ENCODE data around the gene POGZ. TPM values are rescaled to one million over a fixed set of nuclear protein-coding genes. Genes with fewer than 3 reads are reported as not detected.
A peak's percentile ranks its signal among the peaks of the same experiment; 100 is the strongest.
"Not testable (repeated sequence)": the region's sequence is repeated elsewhere in the genome, so short reads cannot be mapped to it uniquely, and the experiment has no call there.

POGZ gene
- total RNA-seq, 6 experiments from 2014 or later, result 13.5 to 44.9 (median 29.9) TPM

DNA sequence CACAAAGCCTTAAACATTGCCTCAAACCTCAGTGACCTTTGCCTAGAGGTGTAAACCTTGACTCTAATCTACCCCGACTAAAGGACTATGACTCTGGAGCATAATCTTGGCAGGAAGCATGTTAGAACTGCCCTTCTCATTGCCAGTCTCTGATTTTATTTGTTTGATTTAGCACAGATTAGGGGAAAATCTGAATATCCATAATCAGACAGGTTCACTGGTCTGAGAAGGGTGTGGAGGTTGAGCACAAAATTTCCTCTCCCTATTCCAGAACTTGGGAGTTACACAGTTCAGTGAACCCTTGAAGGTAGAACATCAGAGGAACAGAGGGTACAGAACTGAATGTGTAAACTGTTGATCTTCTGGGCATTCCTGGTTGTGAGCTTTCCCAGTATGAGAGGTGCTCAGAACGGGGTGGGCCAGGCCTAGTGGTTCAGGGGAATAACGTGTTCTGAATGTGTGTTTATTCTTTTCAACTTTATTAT is 68.2 kb downstream of the POGZ start:
- 32% methylated on average over 3 of the region's 3 CpGs for WGBS (ENCODE audit: insufficient coverage, low coverage, low lambda C conversion rate, missing lambda C conversion rate)
- H3K36me3 ChIP-seq, result no peaks in the 10 kb centered on the region
- DNase-seq (no peak), ATAC-seq (peak; percentile 78 to 95 (median 88))
- H3K27me3 ChIP-seq, result no peaks in the 10 kb centered on the region
- peaks cover 0 to 15% (median 0%) of the 10 kb centered on the region in 4 donors for H3K4me1 ChIP-seq
- H3K9me3 ChIP-seq, result no peaks in the 10 kb centered on the region
- TF ChIP-seq POLR2A (IDR thresholded peaks at IDR 0.05), result no peak
- TF ChIP-seq, protein P1, sequence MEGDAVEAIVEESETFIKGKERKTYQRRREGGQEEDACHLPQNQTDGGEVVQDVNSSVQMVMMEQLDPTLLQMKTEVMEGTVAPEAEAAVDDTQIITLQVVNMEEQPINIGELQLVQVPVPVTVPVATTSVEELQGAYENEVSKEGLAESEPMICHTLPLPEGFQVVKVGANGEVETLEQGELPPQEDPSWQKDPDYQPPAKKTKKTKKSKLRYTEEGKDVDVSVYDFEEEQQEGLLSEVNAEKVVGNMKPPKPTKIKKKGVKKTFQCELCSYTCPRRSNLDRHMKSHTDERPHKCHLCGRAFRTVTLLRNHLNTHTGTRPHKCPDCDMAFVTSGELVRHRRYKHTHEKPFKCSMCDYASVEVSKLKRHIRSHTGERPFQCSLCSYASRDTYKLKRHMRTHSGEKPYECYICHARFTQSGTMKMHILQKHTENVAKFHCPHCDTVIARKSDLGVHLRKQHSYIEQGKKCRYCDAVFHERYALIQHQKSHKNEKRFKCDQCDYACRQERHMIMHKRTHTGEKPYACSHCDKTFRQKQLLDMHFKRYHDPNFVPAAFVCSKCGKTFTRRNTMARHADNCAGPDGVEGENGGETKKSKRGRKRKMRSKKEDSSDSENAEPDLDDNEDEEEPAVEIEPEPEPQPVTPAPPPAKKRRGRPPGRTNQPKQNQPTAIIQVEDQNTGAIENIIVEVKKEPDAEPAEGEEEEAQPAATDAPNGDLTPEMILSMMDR (IDR thresholded peaks at IDR 0.05), result no peak
- no peak overlapping the region for H3K4me3 ChIP-seq
- H3K27ac ChIP-seq, result peak overlapping the region in 2 of 3 donors; percentile 30 to 45
- intact Hi-C loops (cut with DNase I), result no loop called here

DNA sequence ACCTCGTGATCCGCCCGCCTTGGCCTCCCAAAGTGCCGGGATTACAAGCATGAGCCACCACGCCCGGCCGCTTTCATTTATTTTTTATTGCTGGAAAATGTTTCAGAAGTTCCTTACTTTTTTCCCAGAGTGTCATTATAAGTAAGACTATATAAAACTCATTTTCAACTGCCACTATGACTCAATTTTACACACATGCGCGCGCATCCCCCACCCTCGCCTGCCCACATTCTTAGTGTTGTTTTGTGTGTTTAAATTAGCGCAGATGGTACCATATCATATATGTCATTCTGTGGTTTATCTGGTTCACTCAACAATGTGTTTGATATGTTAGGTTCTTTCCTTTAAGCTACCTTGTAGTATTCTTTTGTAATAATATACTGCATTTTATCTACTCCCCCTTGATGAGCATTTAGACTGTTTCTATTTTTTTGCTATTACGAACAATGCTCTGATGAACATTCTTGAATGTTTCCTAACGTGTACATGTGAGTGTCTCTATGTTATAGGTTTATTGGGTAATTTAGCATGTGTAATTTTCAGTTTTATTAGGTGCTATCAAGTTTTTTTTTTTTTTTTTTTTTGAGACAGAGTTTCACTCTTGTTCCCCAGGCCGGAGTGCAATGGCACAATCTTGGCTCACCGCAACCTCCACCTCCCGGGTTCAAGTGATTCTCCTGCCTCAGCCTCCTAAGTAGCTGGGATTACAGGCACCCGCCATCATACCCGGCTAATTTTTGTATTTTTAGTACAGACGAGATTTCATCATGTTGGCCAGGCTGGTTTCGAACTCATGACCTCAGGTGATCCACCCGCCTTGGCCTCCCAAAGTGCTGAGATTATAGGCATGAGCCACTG is 68.8 kb downstream of the POGZ start:
- ATAC-seq, H3K36me3 ChIP-seq: not testable (repeated sequence)
- WGBS (ENCODE audit: insufficient coverage, low coverage, low lambda C conversion rate, missing lambda C conversion rate), result 76% methylated on average over 15 of the region's 22 CpGs

DNA sequence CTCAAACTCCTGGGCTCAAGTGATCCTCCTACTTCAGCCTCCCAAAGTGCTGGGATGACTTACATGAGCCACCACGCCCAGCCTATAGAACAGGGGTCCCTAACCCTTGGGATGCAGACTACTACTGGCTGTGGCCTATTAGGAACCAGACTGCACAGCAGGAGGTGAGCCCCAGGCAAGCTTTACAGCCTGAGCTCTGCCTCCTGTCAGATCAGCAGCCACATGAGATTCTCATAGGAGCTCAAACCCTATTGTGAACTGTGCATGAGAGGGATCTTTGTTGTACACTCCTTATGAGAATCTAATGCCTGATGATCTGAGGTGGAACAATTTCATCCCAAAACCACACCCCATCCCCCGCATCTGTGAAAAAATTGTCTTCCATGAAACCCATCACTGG is 73.3 kb downstream of the POGZ start:
- Histone ChIP-seq H3K4me3 (no peak overlapping the region), H3K27me3 (no peaks in the 10 kb centered on the region), H3K27ac (no peak overlapping the region), H3K36me3 (no peaks in the 10 kb centered on the region), H3K4me1 (peaks cover 0 to 7% (median 0%) of the 10 kb centered on the region in 4 donors), H3K9me3 (no peaks in the 10 kb centered on the region)
- DNase-seq (no peak), ATAC-seq (no peak)
- whole genome bisulfite sequencing (ENCODE audit: insufficient coverage, low coverage, low lambda C conversion rate, missing lambda C conversion rate), result 94% methylated on average over 2 of the region's 2 CpGs
- no peak for TF ChIP-seq POLR2A (IDR thresholded peaks at IDR 0.05)
- TF ChIP-seq, protein P1 (IDR thresholded peaks at IDR 0.05), result no peak
- intact Hi-C loops (cut with DNase I), result no loop called here

More for the DNA sequence above, 68.8 kb downstream of the POGZ start:
- H3K27me3 ChIP-seq; intact Hi-C loops (cut with DNase I); DNase-seq; H3K9me3 ChIP-seq; H3K4me3 ChIP-seq: not testable (repeated sequence)
- peaks cover 0 to 15% (median 0%) of the 10 kb centered on the region in 4 donors for H3K4me1 ChIP-seq
- peak overlapping the region in 2 of 3 donors; percentile 30 to 45 for H3K27ac ChIP-seq

DNA sequence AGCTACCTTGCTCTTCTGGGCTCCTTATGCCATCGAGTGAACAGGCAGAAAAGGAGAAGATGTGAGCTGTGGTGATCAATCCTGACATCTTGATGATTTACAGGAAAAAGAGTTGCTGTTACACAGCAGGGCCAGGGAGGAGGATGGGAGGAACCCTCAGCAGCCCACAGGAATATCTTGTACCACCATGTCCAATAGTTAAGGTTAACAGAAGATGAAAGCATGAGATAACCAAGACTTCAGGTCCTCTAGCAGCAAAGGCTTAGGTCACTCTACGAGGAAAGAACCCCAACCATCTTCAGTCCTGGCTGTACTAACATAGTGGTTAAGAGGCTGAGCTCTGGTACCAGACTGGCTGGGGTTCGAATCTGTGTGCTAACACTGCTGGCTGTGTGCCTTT is 74.7 kb downstream of the POGZ start:
- TF ChIP-seq, protein P1 (IDR thresholded peaks at IDR 0.05), result no peak
- no peak for TF ChIP-seq POLR2A (IDR thresholded peaks at IDR 0.05)
- no peak for ATAC-seq
- no peak for DNase-seq
- WGBS (ENCODE audit: insufficient coverage, low coverage, low lambda C conversion rate, missing lambda C conversion rate), result 84% methylated on average over 2 of the region's 3 CpGs
- intact Hi-C loops (cut with DNase I), result no loop called here
- H3K4me1 ChIP-seq, result no peaks in the 10 kb centered on the region
- H3K27me3 ChIP-seq, result no peaks in the 10 kb centered on the region
- no peak overlapping the region for H3K4me3 ChIP-seq
- H3K27ac ChIP-seq, result no peak overlapping the region
- no peaks in the 10 kb centered on the region for H3K9me3 ChIP-seq
- H3K36me3 ChIP-seq, result no peaks in the 10 kb centered on the region
